NCI-H187 (cell line): ENCODE results near the gene FBXW4.

Experiments used
- DNase-seq, 2 experiments: peaks; one replicate each; lab custom pipeline; 2025; lab: John Stamatoyannopoulos, UW

FBXW4 gene

GRCh38 chr10:101694674-101695403 is at the start of gene FBXW4:
FBXW4 (minus strand) TSS chr10:101695170; CDS start chr10:101695105, 65 bp downstream.
- no peak for DNase-seq

- no peak for DNase-seq
Observed at GRCh38 chr10:101744267-101744666, 49.3 kb upstream of the FBXW4 start.

GRCh38 chr10:101741938-101742337 is 47.0 kb upstream of the FBXW4 start:
- DNase-seq, result no peak

- DNase-seq, result no peak
Observed at GRCh38 chr10:101736666-101737065, 41.7 kb upstream of the FBXW4 start.

- no peak for DNase-seq
Observed at GRCh38 chr10:101732096-101732495, 37.1 kb upstream of the FBXW4 start.

GRCh38 chr10:101726115-101726387 is 31.1 kb upstream of the FBXW4 start:
- DNase-seq, result no peak

GRCh38 chr10:101725296-101726114 is 30.5 kb upstream of the FBXW4 start:
- DNase-seq, result no peak

- no peak for DNase-seq
Observed at GRCh38 chr10:101724446-101724845, 29.5 kb upstream of the FBXW4 start.

GRCh38 chr10:101723176-101723575 is 28.2 kb upstream of the FBXW4 start:
- no peak for DNase-seq

- DNase-seq, result no peak
Observed at GRCh38 chr10:101721806-101722205, 26.8 kb upstream of the FBXW4 start.

GRCh38 chr10:101720606-101721230 is 25.7 kb upstream of the FBXW4 start:
- DNase-seq, result no peak

- DNase-seq, result no peak
Observed at GRCh38 chr10:101718690-101719275, 23.8 kb upstream of the FBXW4 start.

GRCh38 chr10:101716891-101717659 is 22.1 kb upstream of the FBXW4 start:
- DNase-seq, result no peak

- DNase-seq, result no peak
Observed at GRCh38 chr10:101712997-101713396, 18.0 kb upstream of the FBXW4 start.

- DNase-seq, result no peak
Observed at GRCh38 chr10:101710793-101711192, 15.8 kb upstream of the FBXW4 start.

GRCh38 chr10:101710059-101710695 is 15.2 kb upstream of the FBXW4 start:
- no peak for DNase-seq

GRCh38 chr10:101709359-101710058 is 14.5 kb upstream of the FBXW4 start:
- DNase-seq, result no peak

GRCh38 chr10:101708870-101709269 is 13.9 kb upstream of the FBXW4 start:
- no peak for DNase-seq

- no peak for DNase-seq
Observed at GRCh38 chr10:101708073-101708472, 13.1 kb upstream of the FBXW4 start.

- DNase-seq, result no peak
Observed at GRCh38 chr10:101704331-101704730, 9.4 kb upstream of the FBXW4 start.

- DNase-seq, result no peak
Observed at GRCh38 chr10:101696632-101697031, 1.7 kb upstream of the FBXW4 start.
